SK-N-SH (cell line): ENCODE data around the gene APLP1. TPM values are rescaled to one million over a fixed set of nuclear protein-coding genes. Genes with fewer than 3 reads are reported as not detected.

Source experiments
- CTCF ChIA-PET: fragments of 300-600, 350-600 bp; formaldehyde crosslinking; extraction: SDS; loops from one replicate; lab custom pipeline; 2021; lab: Yijun Ruan, JAX
- POLR2A ChIA-PET: fragments of 350-600 bp; sonication (Branson Sonifier 250); formaldehyde crosslinking; extraction: SDS; loops from one replicate; lab custom pipeline; 2020; ENCODE audit warnings: antibody characterized with exemption, inconsistent platforms; lab: Yijun Ruan, JAX
- DNase-seq: peaks from one replicate; pipeline ENCODE4 v3.0.0; 2012
- H2AFZ ChIP-seq: fragments of 200-600 bp; sonication (generic); 2 replicates; pipeline ENCODE4 v1.8.1; 2016; ENCODE audit warnings: antibody characterized with exemption, mild to moderate bottlenecking, low read depth
- H3F3A ChIP-seq: fragments of 200-600 bp; sonication (generic); replicated peaks from 2 replicates; pipeline ENCODE3; 2016; ENCODE audit warnings: antibody characterized with exemption, mild to moderate bottlenecking; ENCODE audit not compliant: insufficient read depth
- H3K27ac ChIP-seq, 2 experiments: fragments of 200-500 bp in 1 of 2; fragments of 200-600 bp in 1 of 2; sonication (Bioruptor generic) in 1 of 2; sonication (generic), shearing (Covaris generic) in 1 of 2; 2 replicates each; pipeline versions ENCODE4 v1.5.1 to v1.6.1; 2014 to 2016; ENCODE audit warnings: low read depth in 2 of 2, inconsistent platforms in 1 of 2, low read length in 1 of 2, mild to moderate bottlenecking in 1 of 2, mixed read lengths in 1 of 2
- H3K27me3 ChIP-seq: fragments of 200-600 bp; sonication (generic), shearing (Covaris generic); 2 replicates; pipeline ENCODE4 v1.6.1; 2016; ENCODE audit warnings: mixed run types; ENCODE audit not compliant: insufficient read depth
- H3K36me3 ChIP-seq, 2 experiments: fragments of 200-500 bp in 1 of 2; fragments of 200-600 bp in 1 of 2; sonication (Bioruptor generic) in 1 of 2; sonication (generic) in 1 of 2; replicated peaks in 1 of 2; 2 replicates each; pipeline versions ENCODE3 to v1.5.1; 2014 to 2016; ENCODE audit warnings: low read length in 1 of 2, mild to moderate bottlenecking in 1 of 2; ENCODE audit not compliant: insufficient read depth in 2 of 2, control insufficient read depth in 1 of 2
- H3K4me1 ChIP-seq, 2 experiments: fragments of 200-500 bp in 1 of 2; fragments of 200-600 bp in 1 of 2; sonication (Bioruptor generic) in 1 of 2; sonication (generic), shearing (Covaris generic) in 1 of 2; 2 replicates each; pipeline versions ENCODE4 v1.5.1 to v1.6.1; 2014 to 2016; ENCODE audit warnings: low read depth in 1 of 2, low read length in 1 of 2, mixed run types in 1 of 2; ENCODE audit not compliant: insufficient read depth in 2 of 2, control insufficient read depth in 1 of 2
- H3K4me2 ChIP-seq: fragments of 200-600 bp; sonication (generic), shearing (Covaris generic); 2 replicates; pipeline ENCODE4 v1.6.1; 2017; ENCODE audit warnings: mixed run types
- H3K4me3 ChIP-seq, 2 experiments: fragments of 200-500 bp in 1 of 2; fragments of 200-600 bp in 1 of 2; sonication (Bioruptor generic) in 1 of 2; sonication (generic), shearing (Covaris generic) in 1 of 2; 2 replicates each; pipeline versions ENCODE4 v1.5.1 to v1.8.1; 2014 to 2016; ENCODE audit warnings: low read depth in 2 of 2, inconsistent platforms in 1 of 2, low read length in 1 of 2, mild to moderate bottlenecking in 1 of 2, mixed read lengths in 1 of 2, moderate library complexity in 1 of 2
- H3K79me2 ChIP-seq: fragments of 200-600 bp; sonication (generic); 2 replicates; pipeline ENCODE4 v1.8.1; 2017; ENCODE audit warnings: mild to moderate bottlenecking; ENCODE audit not compliant: insufficient read depth
- H3K9ac ChIP-seq: fragments of 200-600 bp; sonication (generic); 2 replicates; pipeline ENCODE4 v1.6.1; 2017; ENCODE audit warnings: mixed run types
- H3K9me2 ChIP-seq: fragments of 200-600 bp; sonication (generic); 2 replicates; pipeline ENCODE4 v1.6.1; 2017; ENCODE audit warnings: mixed run types
- H3K9me3 ChIP-seq: fragments of 200-600 bp; sonication (generic); 2 replicates; pipeline ENCODE4 v1.6.1; 2017; ENCODE audit warnings: mixed run types, mild to moderate bottlenecking, moderate library complexity
- H4K20me1 ChIP-seq: fragments of 200-600 bp; sonication (generic); 2 replicates; pipeline ENCODE4 v1.6.1; 2017; ENCODE audit warnings: mild to moderate bottlenecking, mixed run types; ENCODE audit not compliant: insufficient read depth
- CHD2 ChIP-seq: fragments of 150-350 bp; IDR thresholded peaks from 2 replicates; pipeline ENCODE4 v1.6.1; 2018; ENCODE audit warnings: low read length; ENCODE audit not compliant: partially characterized antibody
- EP300 ChIP-seq, 2 experiments: IDR thresholded peaks; 2 replicates each; pipeline versions ENCODE4 v1.4.0 to v1.6.1; 2012; ENCODE audit warnings: borderline replicate concordance in 1 of 2, low read depth in 1 of 2, low read length in 1 of 2
- FOSL2 ChIP-seq: IDR thresholded peaks from 2 replicates; pipeline ENCODE4 v1.4.0; 2012; ENCODE audit warnings: low read depth, mild to moderate bottlenecking, moderate library complexity, borderline replicate concordance
- FOXJ3 ChIP-seq: sonication (generic); formaldehyde crosslinking; IDR thresholded peaks from 2 replicates; pipeline ENCODE4 v1.5.1; 2020; ENCODE audit warnings: mild to moderate bottlenecking, missing genetic modification reagents
- GABPA ChIP-seq: IDR thresholded peaks from 2 replicates; pipeline ENCODE4 v1.4.0; 2012; ENCODE audit warnings: low read depth, mild to moderate bottlenecking
- JUND ChIP-seq: IDR thresholded peaks from 2 replicates; pipeline ENCODE4 v1.4.0; 2012
- MXI1 ChIP-seq: IDR thresholded peaks from 2 replicates; pipeline ENCODE4 v1.6.1; 2012; ENCODE audit warnings: mild to moderate bottlenecking, low read depth, low read length, improper control_type of control experiment
- NFIC ChIP-seq: IDR thresholded peaks from 2 replicates; pipeline ENCODE4 v1.4.0; 2012; ENCODE audit warnings: borderline replicate concordance
- RCOR1 ChIP-seq: fragments of 150-350 bp; IDR thresholded peaks from 2 replicates; pipeline ENCODE4 v1.6.1; 2017; ENCODE audit warnings: antibody characterized with exemption, low read length
- SIN3A ChIP-seq: IDR thresholded peaks from 2 replicates; pipeline ENCODE4 v1.6.1; 2012; ENCODE audit warnings: low read depth, mild to moderate bottlenecking, low read length, moderate library complexity, borderline replicate concordance
- TAF1 ChIP-seq: IDR thresholded peaks from 2 replicates; pipeline ENCODE4 v1.6.1; 2012; ENCODE audit warnings: low read depth, mild to moderate bottlenecking, low read length, moderate library complexity, borderline replicate concordance
- USF1 ChIP-seq: IDR thresholded peaks from 2 replicates; pipeline ENCODE4 v1.4.0; 2012; ENCODE audit warnings: low read depth, borderline replicate concordance
- USF2 ChIP-seq: fragments of 150-350 bp; IDR thresholded peaks from 2 replicates; pipeline ENCODE4 v1.6.1; 2017; ENCODE audit warnings: antibody characterized with exemption, low read length, low read depth, borderline replicate concordance
- WGBS: methylation state at CpG from one replicate; pipeline ENCODE4 v1.1.6; 2017; ENCODE audit warnings: low lambda C conversion rate; 5-methylcytosine and 5-hydroxymethylcytosine counted together
- polyA plus RNA-seq, 3 experiments: library from polyadenylated mRNA; depleted of rRNA; stranded (reverse); fragments of >200 nt; gene quantifications; 2 replicates each; pipeline ENCODE4 v1.2.3, GENCODE V29; 2012
- TF ChIP-seq, protein P1 (sequence below): IDR thresholded peaks from 2 replicates; pipeline ENCODE4 v1.6.1; 2012; ENCODE audit warnings: mild to moderate bottlenecking, low read depth, low read length, moderate library complexity
- TF ChIP-seq, protein P2 (sequence below): fragments of 150-350 bp; IDR thresholded peaks from 2 replicates; pipeline ENCODE4 v1.6.1; 2016; ENCODE audit warnings: mild to moderate bottlenecking, low read depth, low read length
- TF ChIP-seq, protein P3 (sequence below): IDR thresholded peaks from 2 replicates; pipeline ENCODE4 v1.4.0; 2012; ENCODE audit warnings: low read depth
- TF ChIP-seq, protein P4 (sequence below): IDR thresholded peaks from 2 replicates; pipeline ENCODE4; 2012

Gene APLP1
- polyA plus RNA-seq, 1 of the 3 experiments (the other 2 are of a cell fraction) = 66.7 TPM

GRCh38 chr19:35852029-35852780 is 16.2 kb upstream of the APLP1 start, which contains the start of gene NPHS1:
Gene NPHS1 (minus strand): TSS chr19:35852504. CDS start chr19:35851837, 667 bp downstream.
- H3K27me3 ChIP-seq = peaks cover 24% of the 10 kb centered on the region
- no peak within 1 kb of the TSS for H2AFZ ChIP-seq
- H3K4me3 ChIP-seq = no peak within 1 kb of the TSS
- no peak within 1 kb of the TSS for H3K9ac ChIP-seq
- no peak within 1 kb of the TSS for H3K27ac ChIP-seq
- no peak for TF ChIP-seq CHD2
- no peak for TF ChIP-seq NFIC
- TF ChIP-seq USF2 = no peak
- no peak for TF ChIP-seq FOXJ3
- ChIA-PET CTCF (interaction anchor here (1.0 to 1.9 kb wide), 2 partner anchors 14 to 18 kb away, joined by 3 to 5 read pairs; no protein-coding TSS in a partner anchor), POLR2A (no interaction called here)
- DNase-seq = no peak
- H4K20me1 ChIP-seq = no peaks in the 10 kb centered on the region
- H3K36me3 ChIP-seq = no peaks in the 10 kb centered on the region
- H3F3A ChIP-seq = no peaks in the 10 kb centered on the region
- H3K9me2 ChIP-seq = no peaks in the 10 kb centered on the region
- no peaks in the 10 kb centered on the region for H3K9me3 ChIP-seq
- H3K4me1 ChIP-seq = peaks cover 0 to 9% of the 10 kb centered on the region in 2 experiments; a peak in 1 of 4 replicates
- H3K79me2 ChIP-seq = no peaks in the 10 kb centered on the region
- no peak within 1 kb of the TSS for H3K4me2 ChIP-seq
- WGBS = 67% methylated on average over 5 of the region's 9 CpGs

DNA sequence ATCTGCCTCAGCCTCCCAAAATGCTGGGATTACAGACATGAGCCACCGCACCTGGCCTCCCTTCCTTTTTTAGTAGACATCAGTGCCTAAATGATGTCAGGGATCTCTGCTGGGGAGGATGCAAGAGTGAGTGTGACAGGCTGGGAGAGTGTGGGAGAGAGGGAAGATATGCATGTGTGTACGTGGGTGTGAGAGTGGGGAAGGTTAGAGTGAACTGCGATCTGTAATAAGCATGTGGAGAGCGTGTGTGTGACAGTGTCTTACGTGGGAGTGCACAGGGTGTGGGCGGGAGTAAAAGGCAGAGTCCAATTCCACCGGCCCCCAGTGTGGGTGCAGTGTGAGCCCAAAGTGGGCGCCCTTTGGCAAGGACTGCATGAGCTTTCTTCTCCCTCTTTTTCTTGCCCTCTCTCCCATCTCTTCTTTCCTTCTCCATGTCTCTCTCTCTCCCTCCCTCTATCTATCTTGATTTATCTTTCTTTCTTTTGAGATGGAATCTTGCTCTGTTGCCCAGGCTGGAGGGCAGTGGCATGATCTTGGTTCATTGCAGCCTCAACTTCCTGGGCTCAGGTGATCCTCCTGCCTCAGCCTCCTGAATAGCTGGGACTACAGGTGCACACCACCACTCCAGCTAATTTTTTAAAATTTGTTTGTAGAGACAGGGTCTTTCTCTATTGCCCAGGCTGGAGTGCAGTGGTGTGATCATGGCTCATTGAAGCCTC is 15.2 kb upstream of the APLP1 start:
- ChIA-PET CTCF (interaction anchor here (1.0 kb wide), 1 partner anchor 17 kb away, joined by 3 read pairs; no protein-coding TSS in a partner anchor), POLR2A (no interaction called here)
- Histone ChIP-seq H3K79me2 (no peaks in the 10 kb centered on the region), H3K27me3 (peaks cover 20% of the 10 kb centered on the region), H3K36me3 (no peaks in the 10 kb centered on the region), H3K9me3 (no peaks in the 10 kb centered on the region), H2AFZ (no peak overlapping the region), H3K4me3 (no peak overlapping the region), H3K4me1 (peaks cover 0 to 11% of the 10 kb centered on the region in 2 experiments; a peak in 1 of 4 replicates), H3F3A (no peaks in the 10 kb centered on the region), H3K27ac (no peak overlapping the region), H4K20me1 (no peaks in the 10 kb centered on the region), H3K9ac (no peak overlapping the region), H3K9me2 (no peaks in the 10 kb centered on the region), H3K4me2 (no peak overlapping the region)
- no peak for DNase-seq
- 41% methylated on average over 8 of the region's 8 CpGs for WGBS
- TF ChIP-seq, protein P1, sequence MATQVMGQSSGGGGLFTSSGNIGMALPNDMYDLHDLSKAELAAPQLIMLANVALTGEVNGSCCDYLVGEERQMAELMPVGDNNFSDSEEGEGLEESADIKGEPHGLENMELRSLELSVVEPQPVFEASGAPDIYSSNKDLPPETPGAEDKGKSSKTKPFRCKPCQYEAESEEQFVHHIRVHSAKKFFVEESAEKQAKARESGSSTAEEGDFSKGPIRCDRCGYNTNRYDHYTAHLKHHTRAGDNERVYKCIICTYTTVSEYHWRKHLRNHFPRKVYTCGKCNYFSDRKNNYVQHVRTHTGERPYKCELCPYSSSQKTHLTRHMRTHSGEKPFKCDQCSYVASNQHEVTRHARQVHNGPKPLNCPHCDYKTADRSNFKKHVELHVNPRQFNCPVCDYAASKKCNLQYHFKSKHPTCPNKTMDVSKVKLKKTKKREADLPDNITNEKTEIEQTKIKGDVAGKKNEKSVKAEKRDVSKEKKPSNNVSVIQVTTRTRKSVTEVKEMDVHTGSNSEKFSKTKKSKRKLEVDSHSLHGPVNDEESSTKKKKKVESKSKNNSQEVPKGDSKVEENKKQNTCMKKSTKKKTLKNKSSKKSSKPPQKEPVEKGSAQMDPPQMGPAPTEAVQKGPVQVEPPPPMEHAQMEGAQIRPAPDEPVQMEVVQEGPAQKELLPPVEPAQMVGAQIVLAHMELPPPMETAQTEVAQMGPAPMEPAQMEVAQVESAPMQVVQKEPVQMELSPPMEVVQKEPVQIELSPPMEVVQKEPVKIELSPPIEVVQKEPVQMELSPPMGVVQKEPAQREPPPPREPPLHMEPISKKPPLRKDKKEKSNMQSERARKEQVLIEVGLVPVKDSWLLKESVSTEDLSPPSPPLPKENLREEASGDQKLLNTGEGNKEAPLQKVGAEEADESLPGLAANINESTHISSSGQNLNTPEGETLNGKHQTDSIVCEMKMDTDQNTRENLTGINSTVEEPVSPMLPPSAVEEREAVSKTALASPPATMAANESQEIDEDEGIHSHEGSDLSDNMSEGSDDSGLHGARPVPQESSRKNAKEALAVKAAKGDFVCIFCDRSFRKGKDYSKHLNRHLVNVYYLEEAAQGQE = no peak
- TF ChIP-seq USF1 (no peak), RCOR1 (no peak), GABPA (no peak), JUND (no peak), FOSL2 (no peak), TAF1 (no peak), MXI1 (no peak), EP300 (IDR thresholded peaks at IDR 0.05; ENCODE audit: borderline replicate concordance in 1 of 2, low read depth in 1 of 2, low read length in 1 of 2) (no peak), SIN3A (no peak)
- TF ChIP-seq, protein P2, sequence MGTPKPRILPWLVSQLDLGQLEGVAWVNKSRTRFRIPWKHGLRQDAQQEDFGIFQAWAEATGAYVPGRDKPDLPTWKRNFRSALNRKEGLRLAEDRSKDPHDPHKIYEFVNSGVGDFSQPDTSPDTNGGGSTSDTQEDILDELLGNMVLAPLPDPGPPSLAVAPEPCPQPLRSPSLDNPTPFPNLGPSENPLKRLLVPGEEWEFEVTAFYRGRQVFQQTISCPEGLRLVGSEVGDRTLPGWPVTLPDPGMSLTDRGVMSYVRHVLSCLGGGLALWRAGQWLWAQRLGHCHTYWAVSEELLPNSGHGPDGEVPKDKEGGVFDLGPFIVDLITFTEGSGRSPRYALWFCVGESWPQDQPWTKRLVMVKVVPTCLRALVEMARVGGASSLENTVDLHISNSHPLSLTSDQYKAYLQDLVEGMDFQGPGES = no peak
- TF ChIP-seq, protein P3, sequence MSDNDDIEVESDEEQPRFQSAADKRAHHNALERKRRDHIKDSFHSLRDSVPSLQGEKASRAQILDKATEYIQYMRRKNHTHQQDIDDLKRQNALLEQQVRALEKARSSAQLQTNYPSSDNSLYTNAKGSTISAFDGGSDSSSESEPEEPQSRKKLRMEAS = no peak
- TF ChIP-seq, protein P4, sequence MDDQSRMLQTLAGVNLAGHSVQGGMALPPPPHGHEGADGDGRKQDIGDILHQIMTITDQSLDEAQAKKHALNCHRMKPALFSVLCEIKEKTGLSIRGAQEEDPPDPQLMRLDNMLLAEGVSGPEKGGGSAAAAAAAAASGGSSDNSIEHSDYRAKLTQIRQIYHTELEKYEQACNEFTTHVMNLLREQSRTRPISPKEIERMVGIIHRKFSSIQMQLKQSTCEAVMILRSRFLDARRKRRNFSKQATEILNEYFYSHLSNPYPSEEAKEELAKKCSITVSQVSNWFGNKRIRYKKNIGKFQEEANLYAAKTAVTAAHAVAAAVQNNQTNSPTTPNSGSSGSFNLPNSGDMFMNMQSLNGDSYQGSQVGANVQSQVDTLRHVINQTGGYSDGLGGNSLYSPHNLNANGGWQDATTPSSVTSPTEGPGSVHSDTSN = no peak
